HepG2 (cell line): ENCODE data around the gene HLF. TPM values are rescaled to one million over a fixed set of nuclear protein-coding genes. Genes with fewer than 3 reads are reported as not detected.

Experiments
- AGO2 ChIP-seq: fragments of 200-400 bp; formaldehyde crosslinking; optimal IDR thresholded peaks from 2 replicates; pipeline ENCODE3; 2017; ENCODE audit warnings: mild to moderate bottlenecking, low read depth, low read length, moderate library complexity
- AHR ChIP-seq: IDR thresholded peaks from 2 replicates; pipeline ENCODE4 v1.6.1; 2018; ENCODE audit warnings: missing genetic modification reagents, missing compliant biosample characterization
- BRD4 ChIP-seq: sonication (generic); formaldehyde crosslinking; IDR thresholded peaks from 2 replicates; pipeline ENCODE4 v1.4.0; 2020; ENCODE audit warnings: missing genetic modification reagents
- CEBPG ChIP-seq: IDR thresholded peaks from 2 replicates; pipeline ENCODE4 v1.6.1; 2016
- ERF ChIP-seq: IDR thresholded peaks from 2 replicates; pipeline ENCODE4 v1.6.1; 2018; ENCODE audit warnings: missing biosample characterization, missing genetic modification reagents
- FOXM1 ChIP-seq: sonication (generic); formaldehyde crosslinking; IDR thresholded peaks from 2 replicates; pipeline ENCODE4 v1.5.0; 2020; ENCODE audit warnings: missing genetic modification reagents
- KLF12 ChIP-seq: sonication (generic); formaldehyde crosslinking; IDR thresholded peaks from 2 replicates; pipeline ENCODE4 v1.4.0; 2020; ENCODE audit warnings: missing genetic modification reagents, borderline replicate concordance
- MED1 ChIP-seq: sonication (generic); formaldehyde crosslinking; IDR thresholded peaks from 2 replicates; pipeline ENCODE4 v1.4.0; 2020; ENCODE audit warnings: missing genetic modification reagents
- MLLT10 ChIP-seq: sonication (generic); formaldehyde crosslinking; IDR thresholded peaks from 2 replicates; pipeline ENCODE4 v1.4.0; 2020; ENCODE audit warnings: missing genetic modification reagents
- NCOA2 ChIP-seq: sonication (generic); formaldehyde crosslinking; IDR thresholded peaks from 2 replicates; pipeline ENCODE4 v1.8.0; 2022; ENCODE audit warnings: inconsistent platforms
- ONECUT2 ChIP-seq: sonication (generic); formaldehyde crosslinking; IDR thresholded peaks from 2 replicates; pipeline ENCODE4 v1.4.0; 2020; ENCODE audit warnings: missing genetic modification reagents
- POLR2G ChIP-seq: fragments of 200-400 bp; formaldehyde crosslinking; IDR thresholded peaks from 2 replicates; pipeline ENCODE4 v1.6.1; 2018; ENCODE audit warnings: mild to moderate bottlenecking, low read depth, low read length, moderate library complexity
- PPARG ChIP-seq: conservative IDR thresholded peaks from 2 replicates; pipeline ENCODE4 v1.6.1; 2016; ENCODE audit warnings: missing biosample characterization, missing genetic modification reagents
- SIN3A ChIP-seq: IDR thresholded peaks from 2 replicates; pipeline ENCODE4 v1.6.1; 2011; ENCODE audit warnings: low read depth, mild to moderate bottlenecking, control low read depth, low read length, borderline replicate concordance
- SMAD1 ChIP-seq: sonication (generic); formaldehyde crosslinking; IDR thresholded peaks from 2 replicates; pipeline ENCODE4 v1.4.0; 2020; ENCODE audit warnings: missing genetic modification reagents, low read depth, mild to moderate bottlenecking, borderline replicate concordance
- TBX3 ChIP-seq: fragments of 450-650 bp; IDR thresholded peaks from 2 replicates; pipeline ENCODE4 v1.6.1; 2017; ENCODE audit warnings: antibody characterized with exemption, mild to moderate bottlenecking, inconsistent platforms, borderline replicate concordance
- ZNF253 ChIP-seq: sonication (generic); formaldehyde crosslinking; IDR thresholded peaks from 2 replicates; pipeline ENCODE4 v1.8.0; 2022; ENCODE audit warnings: mild to moderate bottlenecking, missing genetic modification reagents, borderline replicate concordance
- ZNF264 ChIP-seq: sonication (generic); formaldehyde crosslinking; IDR thresholded peaks from 2 replicates; pipeline ENCODE4 v1.4.0; 2020; ENCODE audit warnings: missing genetic modification reagents
- ZNF33A ChIP-seq: sonication (generic); formaldehyde crosslinking; IDR thresholded peaks from 2 replicates; pipeline ENCODE4 v1.5.1; 2020; ENCODE audit warnings: missing genetic modification reagents, mild to moderate bottlenecking, moderate library complexity, borderline replicate concordance
- ZNF703 ChIP-seq: sonication (generic); formaldehyde crosslinking; IDR thresholded peaks from 2 replicates; pipeline ENCODE4 v1.5.1; 2020; ENCODE audit warnings: missing genetic modification reagents, mild to moderate bottlenecking, moderate library complexity, borderline replicate concordance
- ZNF777 ChIP-seq: sonication (generic); formaldehyde crosslinking; IDR thresholded peaks from 2 replicates; pipeline ENCODE4 v1.4.0; 2020; ENCODE audit warnings: missing genetic modification reagents
- polyA plus RNA-seq, 8 experiments: library from polyadenylated mRNA; depleted of rRNA in 3 of 8; stranded (reverse) in 7 of 8; unstranded in 1 of 8; fragments of >200 nt; fragmentation: Illumina TruSeq in 4 of 8; extraction: Trizol in 4 of 8; gene quantifications; 2 replicates each; pipeline versions ENCODE4 v1.2.1 to v1.2.3, GENCODE V29; 2011 to 2016; ENCODE audit warnings: low read depth in 4 of 8, missing spikeins in 1 of 8, mixed read lengths in 1 of 8; ENCODE audit not compliant: insufficient read depth in 1 of 8
- total RNA-seq, 5 experiments: library from RNA; depleted of rRNA; stranded (reverse); fragments of >200 nt; fragmentation: Illumina TruSeq; extraction: Trizol; gene quantifications; 2 replicates each; pipeline ENCODE4 v1.2.3, GENCODE V29; 2016; ENCODE audit warnings: low read depth in 1 of 5
- TF ChIP-seq, protein P1 (sequence below): sonication (generic); formaldehyde crosslinking; conservative IDR thresholded peaks from 2 replicates; pipeline ENCODE4 v1.8.0; 2022; ENCODE audit warnings: mild to moderate bottlenecking, moderate library complexity, missing genetic modification reagents
- TF ChIP-seq, protein P2 (sequence below): sonication (generic); formaldehyde crosslinking; IDR thresholded peaks from 2 replicates; pipeline ENCODE4 v1.4.0; 2020; ENCODE audit warnings: missing genetic modification reagents; ENCODE audit errors: not compliant biosample characterization
- TF ChIP-seq, protein P3 (sequence below): IDR thresholded peaks from 2 replicates; pipeline ENCODE4 v1.6.1; 2016; ENCODE audit warnings: mild to moderate bottlenecking

Gene HLF
- total and polyA plus RNA-seq, 2 of the 13 experiments (the other 11 are each of a cell fraction or from before 2014, with no cell fraction given): 202 to 346 TPM

DNA sequence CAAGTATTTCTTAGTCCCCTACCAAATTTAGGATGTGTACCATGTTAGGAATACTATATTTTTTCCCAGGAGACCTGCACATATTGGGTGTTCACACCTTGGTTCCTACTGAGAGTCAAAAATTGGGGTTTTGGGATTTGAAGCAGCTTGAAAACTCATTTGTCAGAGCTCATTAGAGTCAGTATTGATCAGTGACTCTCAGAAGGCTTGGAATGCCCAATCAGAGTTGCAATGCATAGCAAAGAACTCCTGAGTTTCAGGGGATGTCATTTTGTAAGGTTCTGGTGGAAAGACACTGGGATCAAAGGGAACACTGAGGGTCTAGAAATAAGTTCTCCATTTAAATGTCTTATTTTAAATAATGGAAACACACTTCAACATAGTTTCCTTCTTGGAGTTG is 5.1 kb downstream of the HLF start (continued):
- no peak for TF ChIP-seq ZNF253 (CRISPR knock-in tag)
- TF ChIP-seq BRD4 (CRISPR knock-in tag): peak; percentile 27; the same call in 1 of the 2 replicates
- peak; percentile 58 for TF ChIP-seq AGO2
- peak; percentile 58; the same call in 1 of the 2 replicates for TF ChIP-seq MLLT10 (CRISPR knock-in tag)
- TF ChIP-seq POLR2G: peak; percentile 63
- TF ChIP-seq, protein P1, sequence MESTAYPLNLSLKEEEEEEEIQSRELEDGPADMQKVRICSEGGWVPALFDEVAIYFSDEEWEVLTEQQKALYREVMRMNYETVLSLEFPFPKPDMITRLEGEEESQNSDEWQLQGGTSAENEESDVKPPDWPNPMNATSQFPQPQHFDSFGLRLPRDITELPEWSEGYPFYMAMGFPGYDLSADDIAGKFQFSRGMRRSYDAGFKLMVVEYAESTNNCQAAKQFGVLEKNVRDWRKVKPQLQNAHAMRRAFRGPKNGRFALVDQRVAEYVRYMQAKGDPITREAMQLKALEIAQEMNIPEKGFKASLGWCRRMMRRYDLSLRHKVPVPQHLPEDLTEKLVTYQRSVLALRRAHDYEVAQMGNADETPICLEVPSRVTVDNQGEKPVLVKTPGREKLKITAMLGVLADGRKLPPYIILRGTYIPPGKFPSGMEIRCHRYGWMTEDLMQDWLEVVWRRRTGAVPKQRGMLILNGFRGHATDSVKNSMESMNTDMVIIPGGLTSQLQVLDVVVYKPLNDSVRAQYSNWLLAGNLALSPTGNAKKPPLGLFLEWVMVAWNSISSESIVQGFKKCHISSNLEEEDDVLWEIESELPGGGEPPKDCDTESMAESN (CRISPR knock-in tag): 0 out of 2 replicates have a peak, but pooled peaks have one; percentile 7
- TF ChIP-seq ERF (CRISPR knock-in tag): 0 out of 2 replicates have a peak, but pooled peaks have one; percentile 31
- no peak for TF ChIP-seq ZNF703 (CRISPR knock-in tag)
- TF ChIP-seq SIN3A: 0 out of 2 replicates have a peak, but pooled peaks have one; percentile 47
- TF ChIP-seq ZNF777: no peak
- TF ChIP-seq CEBPG: 0 out of 2 replicates have a peak, but pooled peaks have one; percentile 4
- no peak for TF ChIP-seq PPARG (CRISPR knock-in tag)
- TF ChIP-seq MED1 (CRISPR knock-in tag): 0 out of 2 replicates have a peak, but pooled peaks have one; percentile 18
- TF ChIP-seq KLF12: 0 out of 2 replicates have a peak, but pooled peaks have one; percentile 50
- TF ChIP-seq ZNF264: 0 out of 2 replicates have a peak, but pooled peaks have one; percentile 14
- TF ChIP-seq, protein P2, sequence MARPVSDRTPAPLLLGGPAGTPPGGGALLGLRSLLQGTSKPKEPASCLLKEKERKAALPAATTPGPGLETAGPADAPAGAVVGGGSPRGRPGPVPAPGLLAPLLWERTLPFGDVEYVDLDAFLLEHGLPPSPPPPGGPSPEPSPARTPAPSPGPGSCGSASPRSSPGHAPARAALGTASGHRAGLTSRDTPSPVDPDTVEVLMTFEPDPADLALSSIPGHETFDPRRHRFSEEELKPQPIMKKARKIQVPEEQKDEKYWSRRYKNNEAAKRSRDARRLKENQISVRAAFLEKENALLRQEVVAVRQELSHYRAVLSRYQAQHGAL (CRISPR knock-in tag): peak; percentile 22
- no peak for TF ChIP-seq ZNF33A
- 0 out of 2 replicates have a peak, but pooled peaks have one; percentile 8 for TF ChIP-seq NCOA2 (CRISPR knock-in tag)
- TF ChIP-seq AHR (CRISPR knock-in tag): no peak
- no peak for TF ChIP-seq FOXM1
- TF ChIP-seq, protein P3, sequence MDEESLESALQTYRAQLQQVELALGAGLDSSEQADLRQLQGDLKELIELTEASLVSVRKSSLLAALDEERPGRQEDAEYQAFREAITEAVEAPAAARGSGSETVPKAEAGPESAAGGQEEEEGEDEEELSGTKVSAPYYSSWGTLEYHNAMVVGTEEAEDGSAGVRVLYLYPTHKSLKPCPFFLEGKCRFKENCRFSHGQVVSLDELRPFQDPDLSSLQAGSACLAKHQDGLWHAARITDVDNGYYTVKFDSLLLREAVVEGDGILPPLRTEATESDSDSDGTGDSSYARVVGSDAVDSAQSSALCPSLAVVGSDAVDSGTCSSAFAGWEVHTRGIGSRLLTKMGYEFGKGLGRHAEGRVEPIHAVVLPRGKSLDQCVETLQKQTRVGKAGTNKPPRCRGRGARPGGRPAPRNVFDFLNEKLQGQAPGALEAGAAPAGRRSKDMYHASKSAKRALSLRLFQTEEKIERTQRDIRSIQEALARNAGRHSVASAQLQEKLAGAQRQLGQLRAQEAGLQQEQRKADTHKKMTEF (CRISPR knock-in tag): 0 out of 2 replicates have a peak, but pooled peaks have one; percentile 36
- TF ChIP-seq ONECUT2 (CRISPR knock-in tag): peak; percentile 77
- no peak for TF ChIP-seq SMAD1 (CRISPR knock-in tag)
- TF ChIP-seq TBX3: no peak
